SK-N-SH treated with all-trans-retinoic acid at 6 μM for 48 hours (cell line): ENCODE measurements around the gene MOGAT1.
A peak's percentile ranks its signal among the peaks of the same experiment; 100 is the strongest.

Source experiments
- ATAC-seq: fragments of 200-7000 bp; cut with Tn5 transposase; 3 replicates; pipeline ENCODE4 v1.9.1; 2020; ENCODE audit warnings: mild to moderate bottlenecking, moderate library complexity
- ARNTL ChIP-seq: fragments of 450-650 bp; formaldehyde crosslinking; IDR thresholded peaks from 2 replicates; pipeline ENCODE4 v1.5.0; 2020; ENCODE audit warnings: low read depth, mild to moderate bottlenecking, moderate library complexity, borderline replicate concordance
- BACH2 ChIP-seq: fragments of 250-450 bp; sonication (Bioruptor Pico); IDR thresholded peaks from 2 replicates; pipeline ENCODE4 v1.9.0; 2021; ENCODE audit warnings: mild to moderate bottlenecking, borderline replicate concordance
- CREB5 ChIP-seq: fragments of 250-450 bp; sonication (Bioruptor Pico); IDR thresholded peaks from 2 replicates; pipeline ENCODE4 v1.5.1; 2020; ENCODE audit warnings: low read depth, mild to moderate bottlenecking, moderate library complexity
- CSDC2 ChIP-seq: fragments of 250-450 bp; sonication (Bioruptor Pico); IDR thresholded peaks from 2 replicates; pipeline ENCODE4 v1.5.0; 2020; ENCODE audit warnings: mild to moderate bottlenecking, moderate library complexity
- CSRNP3 ChIP-seq: fragments of 250-450 bp; sonication (Bioruptor Pico); IDR thresholded peaks from 2 replicates; pipeline ENCODE4 v1.5.1; 2021; ENCODE audit warnings: mild to moderate bottlenecking, moderate library complexity
- ESRRG ChIP-seq: fragments of 250-450 bp; sonication (Bioruptor Pico); IDR thresholded peaks from 2 replicates; pipeline ENCODE4 v1.6.1; 2021; ENCODE audit warnings: mild to moderate bottlenecking
- GLIS3 ChIP-seq: fragments of 250-450 bp; sonication (Bioruptor Pico); IDR thresholded peaks from 2 replicates; pipeline ENCODE4 v1.5.0; 2020; ENCODE audit warnings: mild to moderate bottlenecking, moderate library complexity
- OSR1 ChIP-seq: fragments of 250-450 bp; sonication (Bioruptor Pico); IDR thresholded peaks from 2 replicates; pipeline ENCODE4 v1.8.0; 2022; ENCODE audit warnings: moderate library complexity, mild to moderate bottlenecking, inconsistent platforms
- PATZ1 ChIP-seq: fragments of 250-450 bp; sonication (Bioruptor Pico); IDR thresholded peaks from 2 replicates; pipeline ENCODE4 v1.8.0; 2020; ENCODE audit warnings: mild to moderate bottlenecking, moderate library complexity, borderline replicate concordance
- POU6F1 ChIP-seq: fragments of 250-450 bp; sonication (Bioruptor Pico); IDR thresholded peaks from 2 replicates; pipeline ENCODE4 v1.8.0; 2021; ENCODE audit warnings: low read depth, mild to moderate bottlenecking, moderate library complexity, borderline replicate concordance
- TCF4 ChIP-seq: fragments of 250-450 bp; sonication (Bioruptor Pico); IDR thresholded peaks from 2 replicates; pipeline ENCODE4 v1.8.0; 2021; ENCODE audit warnings: mild to moderate bottlenecking, moderate library complexity, borderline replicate concordance
- TOX ChIP-seq: fragments of 250-450 bp; sonication (Bioruptor Pico); IDR thresholded peaks from 2 replicates; pipeline ENCODE4 v1.8.0; 2021; ENCODE audit warnings: mild to moderate bottlenecking, moderate library complexity, borderline replicate concordance
- TSHZ2 ChIP-seq: fragments of 250-450 bp; sonication (Bioruptor Pico); IDR thresholded peaks from 2 replicates; pipeline ENCODE4 v1.5.0; 2020; ENCODE audit warnings: mild to moderate bottlenecking, moderate library complexity
- ZC3H10 ChIP-seq: fragments of 250-450 bp; sonication (Bioruptor Pico); IDR thresholded peaks from 2 replicates; pipeline ENCODE4 v1.5.1; 2021; ENCODE audit warnings: mild to moderate bottlenecking, moderate library complexity
- ZFP3 ChIP-seq: fragments of 250-450 bp; sonication (Bioruptor Pico); IDR thresholded peaks from 2 replicates; pipeline ENCODE4 v1.5.0; 2020; ENCODE audit warnings: mild to moderate bottlenecking, moderate library complexity
- ZFP30 ChIP-seq: fragments of 450-650 bp; formaldehyde crosslinking; IDR thresholded peaks from 2 replicates; pipeline ENCODE4 v1.5.0; 2022; ENCODE audit warnings: mild to moderate bottlenecking, moderate library complexity
- ZNF565 ChIP-seq: fragments of 450-650 bp; formaldehyde crosslinking; conservative IDR thresholded peaks from 2 replicates; pipeline ENCODE4 v1.5.0; 2020; ENCODE audit warnings: low read depth, mild to moderate bottlenecking, moderate library complexity
- ZNF70 ChIP-seq: fragments of 450-650 bp; formaldehyde crosslinking; IDR thresholded peaks from 2 replicates; pipeline ENCODE4 v1.5.0; 2020; ENCODE audit warnings: mild to moderate bottlenecking, moderate library complexity
- ZNF8 ChIP-seq: fragments of 450-650 bp; formaldehyde crosslinking; IDR thresholded peaks from 2 replicates; pipeline ENCODE4 v1.5.0; 2020; ENCODE audit warnings: mild to moderate bottlenecking, moderate library complexity

MOGAT1 gene

GRCh38 chr2:222706616-222707015, 35.2 kb downstream of the MOGAT1 start:
- ATAC-seq = no peak
- no peak for TF ChIP-seq ZNF70 (CRISPR knock-in tag)
- TF ChIP-seq ZFP3 = no peak

- ATAC-seq = peak; percentile 79
- TF ChIP-seq GLIS3 (CRISPR knock-in tag) = no peak
- TF ChIP-seq CSRNP3 = no peak
- TF ChIP-seq CSDC2 (CRISPR knock-in tag) = no peak
- no peak for TF ChIP-seq ZFP30 (CRISPR knock-in tag)
- no peak for TF ChIP-seq ZFP3
- no peak for TF ChIP-seq ZNF8
- TF ChIP-seq CREB5 (CRISPR knock-in tag) = no peak
- no peak for TF ChIP-seq ARNTL (CRISPR knock-in tag)
- no peak for TF ChIP-seq ZC3H10 (CRISPR knock-in tag)
- no peak for TF ChIP-seq TSHZ2 (CRISPR knock-in tag)
- no peak for TF ChIP-seq OSR1 (CRISPR knock-in tag)
- no peak for TF ChIP-seq TCF4 (CRISPR knock-in tag)
- TF ChIP-seq ESRRG (CRISPR knock-in tag) = no peak
- no peak for TF ChIP-seq PATZ1
- TF ChIP-seq POU6F1 (CRISPR knock-in tag) = no peak
- TF ChIP-seq BACH2 (CRISPR knock-in tag) = no peak
- TF ChIP-seq ZNF565 (CRISPR knock-in tag) = no peak
- TF ChIP-seq, all 23 proteins: peak for 0
Measured at GRCh38 chr2:222707102-222707688, 35.7 kb downstream of the MOGAT1 start.

- ATAC-seq = peak; percentile 70
- TF ChIP-seq GLIS3 (CRISPR knock-in tag) (no peak), TOX (CRISPR knock-in tag) (peak; percentile 90)
Measured at GRCh38 chr2:222707689-222708273, 36.3 kb downstream of the MOGAT1 start.

GRCh38 chr2:222708274-222708710, 36.8 kb downstream of the MOGAT1 start:
- TF ChIP-seq TSHZ2 (CRISPR knock-in tag) (no peak), ZNF70 (CRISPR knock-in tag) (no peak), GLIS3 (CRISPR knock-in tag) (no peak), ZFP30 (CRISPR knock-in tag) (no peak), ZFP3 (no peak)
- TF ChIP-seq, all 23 proteins: peak for 0
- peak; percentile 85 for ATAC-seq
